Activated T-cell treated with anti-CD3 and anti-CD28 coated beads, Interleukin-2, amount 50 U/mL, for 72 hours (primary cell): ENCODE results near the gene KRTAP2-3. TPM values are rescaled to one million over a fixed set of nuclear protein-coding genes. Genes with fewer than 3 reads are reported as not detected.
"Not testable (repeated sequence)": the region's sequence is repeated elsewhere in the genome, so short reads cannot be mapped to it uniquely, and the experiment has no call there.

ENCODE experiments used
- ATAC-seq, 2 donors: fragments of 150-1000 bp; cut with Tn5 transposase; replicated peaks in 1 of 2; 2 replicates each; pipeline ENCODE4 v1.10.0; 2021; ENCODE audit warnings: moderate library complexity in 2 of 2, mild to moderate bottlenecking in 1 of 2
- DNase-seq, 2 donors: peaks; one replicate each; pipeline ENCODE4 v3.0.0; 2021 to 2022; ENCODE audit warnings: mixed read lengths in 1 of 2
- H3K27ac Mint-ChIP-seq: one replicate; pipeline ENCODE4 v1.8.0; 2022; ENCODE audit warnings: mild to moderate bottlenecking, moderate library complexity, mixed read lengths
- H3K27me3 Mint-ChIP-seq: one replicate; pipeline ENCODE4 v1.8.0; 2022; ENCODE audit warnings: low read depth, mixed read lengths
- H3K36me3 Mint-ChIP-seq, 2 donors: one replicate each; pipeline ENCODE4 v1.8.0; 2022; ENCODE audit warnings: mixed read lengths in 2 of 2, mild to moderate bottlenecking in 1 of 2; ENCODE audit not compliant: insufficient read depth in 2 of 2
- H3K4me1 Mint-ChIP-seq: one replicate; pipeline ENCODE4 v1.8.0; 2022; ENCODE audit warnings: low read depth, mixed read lengths
- H3K4me3 Mint-ChIP-seq, 2 donors: one replicate each; pipeline ENCODE4 v1.8.0; 2022; ENCODE audit warnings: mild to moderate bottlenecking in 2 of 2, mixed read lengths in 2 of 2, moderate library complexity in 2 of 2
- H3K9me3 Mint-ChIP-seq, 2 donors: one replicate each; pipeline ENCODE4 v1.8.0; 2022; ENCODE audit warnings: mixed read lengths in 2 of 2
- total RNA-seq, 2 donors: library from RNA; stranded (reverse); gene quantifications; one replicate each; pipeline ENCODE4 v1.2.3, GENCODE V29; 2022

The KRTAP2-3 gene
- total RNA-seq, 2 donors from 2014 or later, result not detected

DNA sequence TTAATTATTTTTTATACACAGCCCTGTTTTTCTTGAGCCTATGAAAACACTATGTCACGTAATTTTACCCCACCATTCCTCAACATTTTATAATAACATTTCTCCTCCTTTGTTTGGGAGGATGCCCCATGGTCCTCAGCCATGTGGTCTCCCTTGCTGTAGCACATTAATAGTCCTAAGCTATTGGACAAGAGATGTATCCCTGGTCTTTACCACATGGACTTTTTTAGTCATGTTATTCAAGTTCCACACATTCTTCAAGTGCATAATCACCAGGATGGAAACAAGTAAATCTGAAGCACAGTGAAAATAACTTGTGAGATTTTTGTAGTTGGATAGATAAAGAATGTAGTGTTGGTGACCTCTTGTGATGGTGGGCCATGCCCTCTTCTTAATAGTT is 2.0 kb upstream of the KRTAP2-3 start:
- Mint-ChIP-seq H3K4me1 (no peaks in the 10 kb centered on the region), H3K27me3 (peaks cover 41% of the 10 kb centered on the region), H3K4me3 (no peak overlapping the region), H3K36me3 (no peaks in the 10 kb centered on the region), H3K27ac (no peak overlapping the region), H3K9me3 (no peaks in the 10 kb centered on the region)
- ATAC-seq (no peak), DNase-seq (no peak)

DNA sequence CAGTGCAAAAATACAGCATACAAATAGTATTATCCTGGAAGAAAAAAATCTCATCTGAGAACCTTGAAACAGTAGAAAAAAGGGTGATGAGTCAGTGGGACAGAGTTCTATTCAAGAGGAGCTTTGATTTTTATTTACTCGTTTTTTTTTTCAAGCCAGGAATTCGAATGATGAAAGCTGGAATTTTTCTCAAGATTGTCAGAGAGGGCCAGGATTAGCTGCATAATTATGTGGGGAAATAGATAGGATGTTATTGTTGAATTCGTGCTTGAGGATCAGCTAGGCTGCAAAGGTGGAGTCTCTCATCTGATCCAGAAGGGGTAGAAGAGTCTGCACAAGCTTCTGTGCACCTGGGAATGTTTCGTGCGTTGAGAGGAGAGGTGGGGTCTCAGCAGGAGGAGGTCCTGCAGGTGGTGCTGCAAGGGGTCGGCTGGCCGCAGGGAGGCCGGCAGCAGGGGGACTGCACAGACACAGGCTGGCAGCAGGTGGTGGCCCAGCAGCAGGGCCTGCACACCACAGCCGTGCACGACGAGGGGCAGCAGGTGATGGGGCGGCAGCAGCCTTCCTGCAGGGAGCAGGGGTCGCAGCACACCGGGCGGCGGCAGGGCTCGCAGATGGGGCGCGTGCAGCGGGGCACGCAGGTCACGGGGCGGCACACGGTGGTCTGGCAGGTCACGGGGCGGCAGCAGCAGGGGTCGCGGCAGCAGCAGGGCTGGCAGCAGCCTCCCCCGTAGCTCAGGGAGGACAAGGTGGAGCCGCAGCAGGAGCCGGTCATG is 450 bp downstream of the KRTAP2-3 start:
- H3K27me3 Mint-ChIP-seq, result peaks cover 41% of the 10 kb centered on the region
- H3K4me3 Mint-ChIP-seq, H3K4me1 Mint-ChIP-seq, H3K9me3 Mint-ChIP-seq, H3K27ac Mint-ChIP-seq, DNase-seq, ATAC-seq, H3K36me3 Mint-ChIP-seq: not testable (repeated sequence)

DNA sequence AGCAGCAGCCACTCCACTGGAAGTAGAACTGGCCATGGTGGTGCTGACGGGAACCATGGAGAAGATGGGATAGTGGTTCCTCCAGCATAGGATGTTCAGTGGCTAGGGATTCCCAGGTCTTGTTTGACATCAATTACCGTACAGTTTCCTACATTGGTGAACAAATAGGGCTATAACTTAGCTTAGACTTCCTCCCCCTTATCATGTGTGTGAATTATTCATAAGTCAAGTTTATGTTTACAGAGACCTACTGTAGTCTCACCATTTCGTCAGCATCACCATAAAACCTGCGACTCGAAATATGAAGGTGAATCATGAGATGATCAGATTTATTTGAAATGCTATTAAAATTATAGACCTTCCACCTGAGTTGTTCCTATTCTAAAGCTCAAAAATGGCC is 1.2 kb downstream of the KRTAP2-3 start:
- peaks cover 41% of the 10 kb centered on the region for H3K27me3 Mint-ChIP-seq
- H3K36me3 Mint-ChIP-seq, result no peaks in the 10 kb centered on the region
- H3K4me1 Mint-ChIP-seq, result no peaks in the 10 kb centered on the region
- no peaks in the 10 kb centered on the region for H3K9me3 Mint-ChIP-seq
- DNase-seq, result no peak
- ATAC-seq, result no peak
- H3K27ac Mint-ChIP-seq, result no peak overlapping the region
- no peak overlapping the region for H3K4me3 Mint-ChIP-seq

DNA sequence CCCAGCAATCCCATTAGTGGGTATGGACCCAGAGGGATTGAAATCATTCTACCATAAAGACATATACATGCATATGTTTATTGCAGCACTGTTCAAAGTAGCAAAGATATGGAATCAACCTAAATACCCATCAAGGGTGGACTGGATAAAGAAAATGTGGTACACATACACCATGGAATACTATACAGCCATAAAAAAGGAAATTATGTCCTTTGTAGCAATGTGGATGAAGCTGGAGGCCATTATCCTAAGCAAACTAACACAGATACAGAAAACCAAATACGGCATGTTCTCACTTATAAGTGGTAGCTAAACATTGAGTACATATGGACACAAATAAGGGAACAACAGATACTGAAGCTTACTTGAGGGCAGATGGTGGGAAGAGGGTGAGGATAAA is 2.4 kb downstream of the KRTAP2-3 start:
- DNase-seq, result no peak
- no peak for ATAC-seq
- Mint-ChIP-seq H3K9me3 (no peaks in the 10 kb centered on the region), H3K27ac (no peak overlapping the region), H3K36me3 (no peaks in the 10 kb centered on the region), H3K27me3 (peaks cover 41% of the 10 kb centered on the region), H3K4me3 (no peak overlapping the region), H3K4me1 (no peaks in the 10 kb centered on the region)

DNA sequence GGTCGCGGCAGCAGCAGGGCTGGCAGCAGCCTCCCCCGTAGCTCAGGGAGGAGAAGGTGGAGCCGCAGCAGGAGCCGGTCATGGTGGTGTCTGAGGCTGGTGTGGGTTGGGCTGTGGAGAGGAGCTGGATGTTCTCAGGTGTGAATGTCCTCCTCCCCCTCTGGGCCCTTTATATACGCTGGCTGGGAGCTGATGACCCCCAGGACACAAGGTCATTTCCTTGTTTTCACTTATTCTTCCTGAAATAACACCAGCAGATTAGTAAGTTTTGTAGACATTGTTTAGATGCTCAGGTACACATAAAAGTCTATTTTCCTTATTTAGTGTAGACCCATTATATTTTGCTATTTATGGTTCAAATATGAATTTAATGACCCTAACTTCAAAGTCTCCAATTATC is 4.8 kb downstream of the KRTAP2-3 start, which contains the start of gene KRTAP2-2:
TSS of gene KRTAP2-2 (minus strand) at position 101 of the 400 bp plus-strand sequence. CDS start at position 82, 19 bp downstream.
- H3K27me3 Mint-ChIP-seq, result peaks cover 25% of the 10 kb centered on the region
- H3K4me3 Mint-ChIP-seq, H3K36me3 Mint-ChIP-seq, H3K4me1 Mint-ChIP-seq, DNase-seq, ATAC-seq, H3K27ac Mint-ChIP-seq, H3K9me3 Mint-ChIP-seq: not testable (repeated sequence)

DNA sequence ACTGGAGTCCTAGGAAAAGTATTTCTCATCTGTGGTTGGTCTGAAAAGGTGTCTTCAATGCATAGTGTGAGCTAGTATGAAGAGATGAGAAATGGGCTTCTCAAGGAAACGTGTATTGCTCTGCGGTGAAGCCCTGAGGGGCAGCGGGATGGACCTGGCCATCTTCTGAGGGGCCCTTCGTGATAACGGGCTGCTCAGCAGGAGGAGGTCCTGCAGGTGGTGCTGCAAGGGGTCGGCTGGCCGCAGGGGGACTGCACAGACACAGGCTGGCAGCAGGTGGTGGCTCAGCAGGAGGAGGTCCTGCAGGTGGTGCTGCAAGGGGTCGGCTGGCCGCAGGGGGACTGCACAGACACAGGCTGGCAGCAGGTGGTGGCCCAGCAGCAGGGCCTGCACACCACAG is 5.4 kb downstream of the KRTAP2-3 start:
- H3K27me3 Mint-ChIP-seq, result peaks cover 22% of the 10 kb centered on the region
- H3K27ac Mint-ChIP-seq, DNase-seq, H3K36me3 Mint-ChIP-seq, H3K4me1 Mint-ChIP-seq, H3K4me3 Mint-ChIP-seq, ATAC-seq, H3K9me3 Mint-ChIP-seq: not testable (repeated sequence)

DNA sequence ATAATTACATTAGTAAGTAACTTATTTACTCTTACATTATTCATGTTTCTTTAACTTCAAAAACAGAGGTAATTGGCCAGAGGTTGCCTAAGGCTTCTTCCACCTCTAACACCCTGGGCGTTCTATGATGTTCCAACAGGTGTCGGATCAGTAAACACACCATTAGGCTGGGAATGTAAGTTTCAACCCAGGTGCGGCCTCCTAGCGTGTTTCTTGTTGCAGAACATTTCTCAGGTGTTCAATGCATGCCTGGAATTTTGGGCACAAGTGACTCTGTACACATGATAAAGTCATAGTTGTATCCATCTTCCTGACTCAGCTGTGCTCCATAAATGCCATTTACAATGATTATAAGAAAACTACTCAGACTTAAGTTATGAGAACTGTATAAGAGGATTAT is 5.9 kb downstream of the KRTAP2-3 start:
- no peaks in the 10 kb centered on the region for H3K9me3 Mint-ChIP-seq
- no peak overlapping the region for H3K4me3 Mint-ChIP-seq
- H3K27me3 Mint-ChIP-seq, result peaks cover 19% of the 10 kb centered on the region
- H3K4me1 Mint-ChIP-seq, result no peaks in the 10 kb centered on the region
- ATAC-seq (no peak), DNase-seq (no peak)
- H3K36me3 Mint-ChIP-seq, result no peaks in the 10 kb centered on the region
- no peak overlapping the region for H3K27ac Mint-ChIP-seq

DNA sequence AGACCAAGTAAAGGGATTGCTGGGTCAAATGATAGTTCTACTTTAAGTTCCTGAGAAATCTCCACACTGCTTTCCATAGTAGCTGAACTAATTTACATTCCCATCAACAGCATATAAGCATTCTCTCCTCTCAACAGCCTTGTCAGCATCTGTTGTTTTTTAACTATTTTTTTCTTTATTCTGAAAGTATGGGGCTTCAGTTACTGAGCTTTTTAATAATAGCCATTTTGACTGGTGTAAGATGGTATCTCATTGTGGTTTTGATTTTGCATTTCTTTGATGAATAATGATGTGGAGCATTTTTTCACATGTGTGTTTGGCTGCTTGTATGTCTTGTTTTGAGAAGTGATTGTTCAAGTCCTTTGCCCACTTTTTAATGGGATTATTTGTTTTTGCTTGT is 7.3 kb downstream of the KRTAP2-3 start:
- H3K27ac Mint-ChIP-seq, result no peak overlapping the region

DNA sequence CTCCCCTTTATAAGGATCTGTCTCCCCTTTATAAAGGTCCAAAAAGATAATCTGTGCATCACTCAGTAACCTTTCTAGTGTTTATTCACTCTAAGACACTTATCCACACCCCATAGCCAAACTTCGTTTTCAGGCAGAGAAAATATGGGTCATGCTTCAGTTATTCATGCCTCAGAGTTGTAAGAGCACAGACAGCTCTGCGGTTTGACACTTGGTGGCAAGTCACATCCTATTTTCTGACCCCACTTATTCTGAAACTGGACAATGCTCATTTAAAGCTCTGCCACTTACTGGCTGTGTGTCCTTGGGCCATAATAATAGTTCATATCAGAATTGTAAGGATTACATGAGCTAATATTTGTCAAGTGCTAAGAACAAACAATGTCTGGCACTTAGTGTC is 10.8 kb downstream of the KRTAP2-3 start:
- Mint-ChIP-seq H3K27ac (no peak overlapping the region), H3K9me3 (no peaks in the 10 kb centered on the region), H3K36me3 (no peaks in the 10 kb centered on the region), H3K4me3 (no peak overlapping the region), H3K4me1 (no peaks in the 10 kb centered on the region), H3K27me3 (peaks cover 31% of the 10 kb centered on the region)
- ATAC-seq, result no peak
- DNase-seq, result no peak

More for the DNA sequence above, 7.3 kb downstream of the KRTAP2-3 start:
- H3K27me3 Mint-ChIP-seq, result peaks cover 16% of the 10 kb centered on the region
- no peak overlapping the region for H3K4me3 Mint-ChIP-seq
- H3K9me3 Mint-ChIP-seq, result no peaks in the 10 kb centered on the region
- H3K4me1 Mint-ChIP-seq, result no peaks in the 10 kb centered on the region
- DNase-seq, result no peak
- H3K36me3 Mint-ChIP-seq, result no peaks in the 10 kb centered on the region
- no peak for ATAC-seq

DNA sequence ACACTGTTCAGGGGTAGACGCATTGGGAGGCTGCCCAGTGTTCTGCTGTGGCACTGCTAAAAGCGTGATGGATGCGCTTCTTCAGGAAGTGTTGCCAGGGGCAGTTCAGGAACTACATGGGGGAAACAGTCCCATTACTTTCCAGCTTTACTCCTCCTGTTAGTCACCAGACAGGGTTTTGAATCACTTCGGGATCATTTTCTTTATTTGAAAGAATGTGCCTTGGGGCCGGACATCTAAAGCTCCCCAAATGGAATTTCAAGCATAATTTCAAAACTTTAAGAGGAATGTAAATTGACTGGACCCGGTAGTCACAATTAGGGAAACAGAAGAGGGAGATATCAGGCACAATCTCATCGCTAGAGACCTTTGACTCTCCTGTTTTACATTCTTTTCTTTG is 11.5 kb downstream of the KRTAP2-3 start:
- Mint-ChIP-seq H3K4me1 (no peaks in the 10 kb centered on the region), H3K27ac (no peak overlapping the region), H3K4me3 (no peak overlapping the region), H3K9me3 (peaks cover 3 to 4% of the 10 kb centered on the region in 2 donors), H3K36me3 (peaks cover 0 to under 1% of the 10 kb centered on the region in 2 donors), H3K27me3 (peaks cover 31% of the 10 kb centered on the region)
- DNase-seq, result no peak
- no peak for ATAC-seq

DNA sequence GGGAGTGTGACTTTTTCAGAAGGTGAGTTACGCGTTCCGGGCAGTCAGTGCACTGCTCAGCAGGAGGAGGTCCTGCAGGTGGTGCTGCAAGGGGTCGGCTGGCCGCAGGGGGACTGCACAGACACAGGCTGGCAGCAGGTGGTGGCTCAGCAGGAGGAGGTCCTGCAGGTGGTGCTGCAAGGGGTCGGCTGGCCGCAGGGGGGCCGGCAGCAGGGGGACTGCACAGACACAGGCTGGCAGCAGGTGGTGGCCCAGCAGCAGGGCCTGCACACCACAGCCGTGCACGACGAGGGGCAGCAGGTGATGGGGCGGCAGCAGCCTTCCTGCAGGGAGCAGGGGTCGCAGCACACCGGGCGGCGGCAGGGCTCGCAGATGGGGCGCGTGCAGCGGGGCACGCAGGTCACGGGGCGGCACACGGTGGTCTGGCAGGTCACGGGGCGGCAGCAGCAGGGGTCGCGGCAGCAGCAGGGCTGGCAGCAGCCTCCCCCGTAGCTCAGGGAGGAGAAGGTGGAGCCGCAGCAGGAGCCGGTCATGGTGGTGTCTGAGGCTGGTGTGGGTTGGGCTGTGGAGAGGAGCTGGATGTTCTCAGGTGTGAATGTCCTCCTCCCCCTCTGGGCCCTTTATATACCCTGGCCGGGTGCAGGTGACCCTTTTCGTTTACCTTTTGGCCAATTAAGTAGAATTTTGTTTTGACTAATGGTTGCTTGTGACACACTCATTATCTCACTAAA is 13.0 kb downstream of the KRTAP2-3 start, which contains the start of gene KRTAP2-1:
TSS of gene KRTAP2-1 (minus strand) at position 582 of the 731 bp plus-strand sequence. CDS start at position 533, 49 bp downstream.
- not testable (repeated sequence) for H3K4me1 Mint-ChIP-seq, H3K9me3 Mint-ChIP-seq, H3K27ac Mint-ChIP-seq, ATAC-seq, H3K4me3 Mint-ChIP-seq, H3K36me3 Mint-ChIP-seq, DNase-seq
- H3K27me3 Mint-ChIP-seq, result peaks cover 31% of the 10 kb centered on the region

DNA sequence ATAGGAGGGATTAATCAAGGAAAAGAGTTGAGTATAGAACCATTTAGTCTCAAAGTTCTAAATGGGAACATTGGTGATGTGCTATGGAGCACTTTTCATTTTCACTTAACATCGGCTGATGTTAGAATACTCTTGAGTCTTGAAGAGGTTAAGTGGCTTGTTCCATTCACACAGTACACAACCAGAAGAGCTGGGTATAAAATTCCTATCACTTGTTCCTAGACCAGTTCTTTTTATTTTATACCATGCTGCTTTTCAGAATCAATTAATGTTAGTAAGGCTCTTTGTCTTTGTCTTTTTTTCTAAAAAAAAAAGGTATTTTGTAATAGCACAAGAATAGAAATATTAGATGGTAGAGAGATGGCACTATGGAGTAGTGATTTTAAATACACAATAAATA is 17.0 kb downstream of the KRTAP2-3 start:
- peaks cover 0 to 2% of the 10 kb centered on the region in 2 donors for H3K36me3 Mint-ChIP-seq
- peaks cover 4 to 5% of the 10 kb centered on the region in 2 donors for H3K9me3 Mint-ChIP-seq
- DNase-seq, result no peak
- no peak overlapping the region for H3K27ac Mint-ChIP-seq
- no peak for ATAC-seq
- no peak overlapping the region for H3K4me3 Mint-ChIP-seq
- H3K4me1 Mint-ChIP-seq, result no peaks in the 10 kb centered on the region
- peaks cover 27% of the 10 kb centered on the region for H3K27me3 Mint-ChIP-seq

DNA sequence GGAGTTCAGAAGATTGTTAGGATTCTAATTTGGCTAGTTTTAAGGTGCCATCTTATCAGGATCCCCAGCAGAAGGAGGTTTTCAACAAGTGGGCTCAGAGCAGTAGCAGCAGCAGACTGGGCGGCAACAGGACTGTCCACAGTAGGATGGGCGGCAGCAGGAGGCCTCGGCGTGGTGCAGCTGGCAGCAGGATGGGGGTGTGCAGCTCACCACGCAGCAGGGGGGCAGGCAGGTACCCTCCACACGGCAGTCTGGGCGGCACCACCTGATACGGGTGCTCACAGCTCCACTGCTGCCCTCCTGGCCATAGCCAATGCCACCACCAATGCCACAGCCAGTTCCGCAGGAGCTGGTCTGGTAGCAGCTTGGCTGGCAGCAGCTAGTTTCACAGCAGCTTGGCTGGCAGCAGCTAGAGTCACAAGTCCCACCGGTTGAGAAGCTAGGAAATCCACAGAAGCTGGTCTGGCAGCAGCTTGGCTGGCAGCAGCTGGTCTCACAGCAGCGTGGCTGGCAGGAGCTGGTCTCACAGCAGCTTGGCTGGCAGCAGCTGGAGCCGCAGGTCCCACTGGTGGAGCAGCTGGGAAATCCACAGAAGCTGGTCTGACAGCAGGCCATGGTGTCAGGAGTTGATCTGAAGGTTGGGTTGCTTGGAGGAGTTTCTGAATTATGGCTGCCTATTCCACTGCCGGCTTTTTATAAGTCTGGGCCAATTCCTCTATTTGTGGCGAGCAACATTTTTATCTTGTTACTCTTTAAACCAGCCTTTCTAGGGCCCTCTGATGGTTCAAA is 18.9 kb downstream of the KRTAP2-3 start, which contains the start of gene KRTAP1-1:
TSS of gene KRTAP1-1 (minus strand) at position 668 of the 789 bp plus-strand sequence. CDS start at position 615, 53 bp downstream.
- H3K4me1 Mint-ChIP-seq, H3K4me3 Mint-ChIP-seq, H3K36me3 Mint-ChIP-seq, H3K27ac Mint-ChIP-seq, DNase-seq, ATAC-seq, H3K9me3 Mint-ChIP-seq: not testable (repeated sequence)
- H3K27me3 Mint-ChIP-seq, result peaks cover 13% of the 10 kb centered on the region
